Heart right ventricle (tissue), 16 donors: ENCODE results near the gene TCP11. TPM values are rescaled to one million over a fixed set of nuclear protein-coding genes. Genes with fewer than 3 reads are reported as not detected.

Experiments used
- ATAC-seq, 8 donors: fragments of 200-7000 bp; cut with Tn5 transposase; one replicate each; pipeline ENCODE4 v1.9.1; 2020; ENCODE audit warnings: mild to moderate bottlenecking in 8 of 8, moderate library complexity in 8 of 8, moderate number of reproducible peaks in 1 of 8
- DNase-seq, 2 donors: peaks; one replicate each; pipeline ENCODE4 v3.0.0-alpha.2; 2020
- H3K27ac ChIP-seq, 10 donors: fragments of 200-600 bp; sonication (generic) in 2 of 10; one replicate each; pipeline versions ENCODE4 v1.5.0 to v1.8.0; 2020 to 2022; ENCODE audit warnings: mild to moderate bottlenecking in 3 of 10
- H3K27me3 ChIP-seq, 7 donors: fragments of 200-600 bp; one replicate each; pipeline ENCODE4 v1.8.0; 2021 to 2022; ENCODE audit warnings: mild to moderate bottlenecking in 2 of 7
- H3K36me3 ChIP-seq, 9 donors: fragments of 200-600 bp; sonication (generic) in 1 of 9; one replicate each; pipeline versions ENCODE4 v1.5.0 to v1.8.0; 2020 to 2022; ENCODE audit warnings: mild to moderate bottlenecking in 2 of 9
- H3K4me1 ChIP-seq, 9 donors: fragments of 200-600 bp; sonication (generic) in 1 of 9; one replicate each; pipeline versions ENCODE4 v1.5.0 to v1.8.0; 2020 to 2022; ENCODE audit warnings: mild to moderate bottlenecking in 4 of 9
- H3K4me3 ChIP-seq, 10 donors: fragments of 200-600 bp; sonication (generic) in 2 of 10; one replicate each; pipeline versions ENCODE4 v1.5.0 to v1.8.0; 2020 to 2022; ENCODE audit warnings: mild to moderate bottlenecking in 7 of 10, moderate library complexity in 2 of 10
- H3K9me3 ChIP-seq, 11 donors: fragments of 200-600 bp in 10 of 11; sonication (generic) in 2 of 11; one replicate each; pipeline versions ENCODE4 v1.5.0 to v1.8.0; 2013 to 2022; ENCODE audit warnings: mild to moderate bottlenecking in 2 of 11, control low read depth in 1 of 11, moderate library complexity in 1 of 11
- WGBS, 2 donors: extraction: QIAGEN DNeasy Blood & Tissue Kit; methylation state at CpG; one replicate each; pipeline ENCODE4 v1.1.7; 2013; ENCODE audit warnings: inconsistent platforms in 1 of 2; 5-methylcytosine and 5-hydroxymethylcytosine counted together
- intact Hi-C, 10 donors: fragments of 100-400 bp; cut with DNase I; formaldehyde crosslinking; loops; one replicate each; pipeline versions ENCODE4 v1.11.1 to v1.14.2; 2022
- polyA plus RNA-seq, 2 donors: library from polyadenylated mRNA; stranded (reverse); fragments of 200-250 nt; gene quantifications; one replicate each; pipeline ENCODE4 v1.2.3, GENCODE V29; 2013
- total RNA-seq, 10 donors: library from RNA; stranded (reverse); fragmentation: NEBNext Ultra II Directional in 3 of 10; extraction: Animal tissue kit (Norgen Biotek cat#: 25700) in 3 of 10; gene quantifications; one replicate each; pipeline versions ENCODE4 v1.2.1 to v1.2.4, GENCODE V29; 2021 to 2023
- TF ChIP-seq, protein P1 (sequence below), 9 donors: fragments of 200-600 bp; sonication (generic) in 2 of 9; IDR thresholded peaks; one replicate each; pipeline versions ENCODE4 v1.5.0 to v1.8.0; 2021 to 2022; ENCODE audit warnings: antibody characterized with exemption in 9 of 9, mild to moderate bottlenecking in 5 of 9, moderate library complexity in 1 of 9
- donor health status: Arrhythmogenic right ventricular cardiomyopathy.
- donor health status: ischemic (EF 13 %, LVEDD 7.1; RV severe dilation, severe dysfunction).
- donor health status: healthy with polysubstance abuse.
- donor health status: DM: no; HTN: yes; CAD: no.
- donor health status: DM: no; HTN: no; CAD: no.
- donor health status: ischemic (EF 25% LVEDD 6.9; RV normal size, moderate dysfunction).
- donor health status: ischemic (EF 25% LVEDD 5.7; RV mildly dilated, moderate dysfunction).
- donor health status: healthy.
- donor health status: DM: yes; HTN: yes; CAD: no.
- donor health status: Ischemic cardiomyopathy.
- donor health status: ischemic (EF 35%, LVEDD 5.7; RV mildly dilated, moderate dysfunction).
- donor health status: nonischemic (EF 11% LVEDD 7.7; RV severe dilation, severe dysfunction).
- donor health status: DM: yes; HTN: yes; CAD: no.
- donor health status: PGD.
- donor health status: ischemic (EF 29% LVEDD 5.4; RV normal size, mild dysfunction).
- donor health status: nonischemic (EF 23%, LVEDD 6.1; RV moderate dilation, normal function).

Gene TCP11
- total and polyA plus RNA-seq, 12 donors: 0.03 TPM; not detected in 11

DNA sequence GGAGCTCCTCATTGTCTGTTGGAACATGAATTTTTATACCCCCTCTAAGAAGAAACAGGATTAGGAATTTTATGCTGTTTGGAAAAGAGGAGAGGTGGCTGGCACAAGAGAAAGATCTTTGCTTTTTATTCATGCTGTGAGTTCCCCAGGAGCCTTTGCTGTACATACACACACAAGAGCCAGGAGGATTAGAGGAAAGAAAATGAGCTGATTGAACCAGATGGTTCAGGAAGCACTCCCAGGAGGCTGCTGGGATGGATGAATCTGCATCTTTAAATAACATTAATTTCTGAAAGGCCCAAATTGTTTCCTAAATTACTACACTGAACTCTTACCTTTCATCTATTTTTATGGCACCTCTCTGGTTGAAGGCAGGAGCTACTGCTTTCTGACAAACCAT, 20.1 kb upstream of the TCP11 start:
- intact Hi-C loops: loop anchor here in 1 of 10 donors (5.0 kb wide), 1 partner anchor 41 kb away; no protein-coding TSS in a partner anchor
- DNase-seq (no peak), ATAC-seq (no peak)
- Histone ChIP-seq H3K4me3 (no peak overlapping the region), H3K9me3 (no peaks in the 10 kb centered on the region), H3K4me1 (peaks cover 0 to 20% (median 11%) of the 10 kb centered on the region in 9 donors), H3K27ac (no peak overlapping the region), H3K36me3 (no peaks in the 10 kb centered on the region), H3K27me3 (peaks cover 0 to 3% (median 0%) of the 10 kb centered on the region in 7 donors)
- TF ChIP-seq, protein P1, sequence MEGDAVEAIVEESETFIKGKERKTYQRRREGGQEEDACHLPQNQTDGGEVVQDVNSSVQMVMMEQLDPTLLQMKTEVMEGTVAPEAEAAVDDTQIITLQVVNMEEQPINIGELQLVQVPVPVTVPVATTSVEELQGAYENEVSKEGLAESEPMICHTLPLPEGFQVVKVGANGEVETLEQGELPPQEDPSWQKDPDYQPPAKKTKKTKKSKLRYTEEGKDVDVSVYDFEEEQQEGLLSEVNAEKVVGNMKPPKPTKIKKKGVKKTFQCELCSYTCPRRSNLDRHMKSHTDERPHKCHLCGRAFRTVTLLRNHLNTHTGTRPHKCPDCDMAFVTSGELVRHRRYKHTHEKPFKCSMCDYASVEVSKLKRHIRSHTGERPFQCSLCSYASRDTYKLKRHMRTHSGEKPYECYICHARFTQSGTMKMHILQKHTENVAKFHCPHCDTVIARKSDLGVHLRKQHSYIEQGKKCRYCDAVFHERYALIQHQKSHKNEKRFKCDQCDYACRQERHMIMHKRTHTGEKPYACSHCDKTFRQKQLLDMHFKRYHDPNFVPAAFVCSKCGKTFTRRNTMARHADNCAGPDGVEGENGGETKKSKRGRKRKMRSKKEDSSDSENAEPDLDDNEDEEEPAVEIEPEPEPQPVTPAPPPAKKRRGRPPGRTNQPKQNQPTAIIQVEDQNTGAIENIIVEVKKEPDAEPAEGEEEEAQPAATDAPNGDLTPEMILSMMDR (IDR thresholded peaks at IDR 0.05): no peak

DNA sequence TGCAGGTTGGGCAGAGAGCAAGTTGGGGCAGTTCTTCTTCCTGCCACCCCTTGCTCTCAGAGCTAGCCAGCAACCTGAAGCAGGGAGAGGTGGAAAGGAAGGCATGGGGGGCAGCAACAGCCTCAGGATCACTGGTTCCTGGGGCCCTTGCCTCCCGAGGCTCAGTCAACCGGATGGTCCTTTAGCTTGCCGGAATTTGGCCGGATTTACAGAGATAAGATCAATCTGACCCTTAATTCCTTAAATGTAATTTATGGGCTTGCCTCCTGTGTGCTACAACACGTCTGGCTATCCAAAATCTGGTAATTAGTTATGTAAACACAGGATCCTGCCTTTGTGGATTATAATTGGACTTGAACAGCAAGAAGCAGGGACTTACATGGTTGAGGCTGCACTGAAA, 19.5 kb upstream of the TCP11 start:
- Histone ChIP-seq H3K27me3 (peaks cover 0 to 3% (median 0%) of the 10 kb centered on the region in 7 donors), H3K36me3 (no peaks in the 10 kb centered on the region), H3K4me3 (no peak overlapping the region), H3K27ac (no peak overlapping the region), H3K9me3 (no peaks in the 10 kb centered on the region), H3K4me1 (peaks cover 0 to 20% (median 11%) of the 10 kb centered on the region in 9 donors)
- intact Hi-C loops: loop anchor here in 1 of 10 donors (5.0 kb wide), 1 partner anchor 42 kb away; no protein-coding TSS in a partner anchor
- 64 to 67% methylated on average over 5 of the region's 5 CpGs for WGBS, 2 donors
- ATAC-seq: no peak
- TF ChIP-seq, protein P1 (IDR thresholded peaks at IDR 0.05): no peak
- DNase-seq: no peak

DNA sequence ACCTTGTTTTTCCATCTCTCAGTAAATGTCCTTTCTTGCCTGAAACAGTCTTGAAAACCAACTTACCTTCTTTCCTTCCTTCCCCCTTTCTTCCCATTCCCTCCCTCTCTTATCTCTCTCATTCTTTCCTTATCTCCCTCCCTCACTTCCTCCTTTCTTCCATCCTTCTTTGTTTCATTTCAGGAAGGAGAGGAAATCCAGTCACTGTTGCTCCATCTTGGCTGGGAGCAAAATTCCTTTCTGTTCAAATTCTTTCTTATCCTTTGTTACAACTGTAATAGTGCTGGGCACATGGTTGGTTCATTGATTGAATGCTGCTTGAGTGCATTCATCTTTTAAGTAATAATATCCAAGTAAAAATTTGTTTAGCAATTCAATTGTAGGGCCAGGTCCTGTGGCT, 17.4 kb upstream of the TCP11 start:
- H3K27ac ChIP-seq: no peak overlapping the region
- DNase-seq: no peak
- TF ChIP-seq, protein P1 (IDR thresholded peaks at IDR 0.05): no peak
- no peak overlapping the region for H3K4me3 ChIP-seq
- H3K36me3 ChIP-seq: no peaks in the 10 kb centered on the region
- no peaks in the 10 kb centered on the region for H3K27me3 ChIP-seq
- peaks cover 0 to 20% (median 11%) of the 10 kb centered on the region in 9 donors for H3K4me1 ChIP-seq
- intact Hi-C loops: no loop called here
- no peak for ATAC-seq
- H3K9me3 ChIP-seq: no peaks in the 10 kb centered on the region

DNA sequence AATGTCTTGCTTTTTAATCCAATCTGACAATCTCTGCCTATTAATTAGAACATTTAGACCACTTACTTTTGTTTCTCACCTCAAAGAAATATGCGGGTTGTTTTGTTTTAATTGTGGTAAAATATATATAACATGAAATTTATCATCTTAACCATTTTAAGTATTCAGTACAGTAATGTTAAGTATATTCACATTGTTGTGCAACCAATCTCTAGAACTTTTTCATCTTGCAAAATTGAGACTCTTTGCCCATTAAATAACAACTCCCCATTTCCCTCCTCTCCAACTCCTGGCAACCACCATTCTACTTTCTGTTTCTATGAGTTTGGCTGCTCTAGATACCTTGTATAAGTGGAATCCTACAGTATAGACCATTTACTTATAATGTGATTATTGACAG, 13.8 kb upstream of the TCP11 start:
- ATAC-seq (no peak), DNase-seq (no peak)
- Histone ChIP-seq H3K9me3 (no peaks in the 10 kb centered on the region), H3K27ac (no peak overlapping the region), H3K27me3 (no peaks in the 10 kb centered on the region), H3K36me3 (no peaks in the 10 kb centered on the region), H3K4me3 (no peak overlapping the region), H3K4me1 (no peaks in the 10 kb centered on the region)
- TF ChIP-seq, protein P1 (IDR thresholded peaks at IDR 0.05): no peak
- WGBS, 2 donors: 98 to 100% methylated on average over 1 of the region's 1 CpG
- intact Hi-C loops: no loop called here
